HG03095 (cell line): ENCODE results near the gene OR2M3.
"Not testable (repeated sequence)": the region's sequence is repeated elsewhere in the genome, so short reads cannot be mapped to it uniquely, and the experiment has no call there.

Experiments
- ATAC-seq: cut with Tn5 transposase; IDR thresholded peaks from one replicate; pipeline ENCODE4 v1.9.1; 2021; ENCODE audit warnings: moderate library complexity; ENCODE audit not compliant: unreplicated experiment

Gene OR2M3

GRCh38 chr1:248196965-248197364 is at the start of gene OR2M3:
TSS of gene OR2M3 (plus strand) at chr1:248197265. CDS start at chr1:248203068, 5,803 bp downstream.
- ATAC-seq = no peak

GRCh38 chr1:248152056-248152827 is 44.8 kb upstream of the OR2M3 start:
- no peak for ATAC-seq

GRCh38 chr1:248155927-248156326 is 41.1 kb upstream of the OR2M3 start:
- ATAC-seq = no peak

- no peak for ATAC-seq
Measured at GRCh38 chr1:248158758-248159157, 38.3 kb upstream of the OR2M3 start.

- ATAC-seq = no peak
Measured at GRCh38 chr1:248164031-248164430, 33.0 kb upstream of the OR2M3 start.

- ATAC-seq = no peak
Measured at GRCh38 chr1:248165186-248165585, 31.9 kb upstream of the OR2M3 start.

GRCh38 chr1:248174521-248174920 is 22.5 kb upstream of the OR2M3 start, which contains the start of gene OR2M2:
TSS of gene OR2M2 (plus strand) at chr1:248174821. CDS start at chr1:248179986, 5,165 bp downstream.
- ATAC-seq = no peak

GRCh38 chr1:248183996-248184395 is 13.1 kb upstream of the OR2M3 start:
- no peak for ATAC-seq

- ATAC-seq = no peak
Measured at GRCh38 chr1:248187363-248187762, 9.7 kb upstream of the OR2M3 start.

- no peak for ATAC-seq
Measured at GRCh38 chr1:248189026-248189425, 8.0 kb upstream of the OR2M3 start.

GRCh38 chr1:248194117-248194516 is 2.9 kb upstream of the OR2M3 start:
- no peak for ATAC-seq

GRCh38 chr1:248215880-248216279 is 18.8 kb downstream of the OR2M3 start:
- no peak for ATAC-seq

- ATAC-seq = no peak
Measured at GRCh38 chr1:248225537-248225936, 28.5 kb downstream of the OR2M3 start.

GRCh38 chr1:248229360-248229908 is 32.4 kb downstream of the OR2M3 start:
- no peak for ATAC-seq

GRCh38 chr1:248231117-248231516 is 34.1 kb downstream of the OR2M3 start, which contains the start of gene OR2M4:
TSS of gene OR2M4 (plus strand) at chr1:248231417. CDS start at chr1:248238929, 7,512 bp downstream.
- no peak for ATAC-seq

GRCh38 chr1:248239478-248239877 is 42.4 kb downstream of the OR2M3 start:
- ATAC-seq = no peak

- peak; percentile 88 for ATAC-seq
Measured at GRCh38 chr1:248243204-248243603, 46.1 kb downstream of the OR2M3 start.

- not testable (repeated sequence) for ATAC-seq
Measured at GRCh38 chr1:248259309-248259708, 62.2 kb downstream of the OR2M3 start.
